Nephron (organoid): ENCODE results near the gene STAM2.
"Not testable (repeated sequence)": the region's sequence is repeated elsewhere in the genome, so short reads cannot be mapped to it uniquely, and the experiment has no call there.

Source experiments
- H3K27ac Mint-ChIP-seq, 3 experiments: 2 replicates each; pipeline ENCODE4 v1.8.0; 2020; ENCODE audit warnings: mixed read lengths in 3 of 3, mild to moderate bottlenecking in 2 of 3, moderate library complexity in 1 of 3
- H3K27me3 Mint-ChIP-seq: 2 replicates; pipeline ENCODE4 v1.8.0; 2021; ENCODE audit warnings: low read depth, mild to moderate bottlenecking, moderate library complexity, mixed read lengths
- H3K36me3 Mint-ChIP-seq: 2 replicates; pipeline ENCODE4 v1.8.0; 2020; ENCODE audit warnings: low read depth, mixed read lengths
- H3K4me1 Mint-ChIP-seq: 2 replicates; pipeline ENCODE4 v1.8.0; 2020; ENCODE audit warnings: mixed read lengths
- H3K4me3 Mint-ChIP-seq, 3 experiments: 2 replicates each; pipeline ENCODE4 v1.8.0; 2020; ENCODE audit warnings: mild to moderate bottlenecking in 3 of 3, mixed read lengths in 3 of 3, moderate library complexity in 2 of 3
- H3K9me3 Mint-ChIP-seq: 2 replicates; pipeline ENCODE4 v1.8.0; 2020; ENCODE audit warnings: mixed read lengths
- CTCF ChIP-seq, 3 experiments: fragments of 200-600 bp; sonication (generic); IDR thresholded peaks; one replicate each; pipeline ENCODE4 v1.5.0; 2021; ENCODE audit warnings: antibody characterized with exemption in 3 of 3; ENCODE audit not compliant: unreplicated experiment in 3 of 3

Gene STAM2

GRCh38 chr2:152165780-152166179, 9.8 kb downstream of the STAM2 start:
- Mint-ChIP-seq H3K27me3 (no peaks in the 10 kb centered on the region), H3K4me3 (no peak overlapping the region), H3K9me3 (peaks cover 13% of the 10 kb centered on the region), H3K4me1 (peaks cover 21% of the 10 kb centered on the region), H3K36me3 (peaks cover 33% of the 10 kb centered on the region), H3K27ac (peak overlapping the region in 2 of 3 experiments; percentile 21 to 91)
- no peak for TF ChIP-seq CTCF (IDR thresholded peaks at IDR 0.05; ENCODE audit: unreplicated experiment in 3 of 3)

DNA sequence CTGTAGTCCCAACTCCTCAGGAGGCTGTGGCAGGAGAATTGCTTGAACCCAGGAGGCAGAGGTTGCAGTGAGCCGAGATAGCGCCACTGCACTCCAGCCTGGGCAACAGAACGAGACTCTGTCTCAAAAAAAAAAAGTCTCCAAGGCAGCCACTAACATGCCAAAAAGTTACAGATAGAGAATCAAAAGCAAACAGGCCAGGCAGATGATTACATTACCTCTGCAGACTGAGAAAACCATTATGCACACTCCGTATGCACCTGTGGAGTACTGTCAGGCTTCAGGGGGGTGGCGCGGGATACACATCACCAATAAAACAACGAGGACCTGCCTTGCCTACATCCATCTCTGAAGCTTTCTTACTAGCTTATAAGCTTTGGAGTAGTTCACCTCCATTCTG, 10.3 kb downstream of the STAM2 start:
- peaks cover 13% of the 10 kb centered on the region for H3K9me3 Mint-ChIP-seq
- no peak overlapping the region for H3K4me3 Mint-ChIP-seq
- TF ChIP-seq CTCF (IDR thresholded peaks at IDR 0.05; ENCODE audit: unreplicated experiment in 3 of 3) = no peak
- H3K27ac Mint-ChIP-seq = peak overlapping the region in 1 of 3 experiments; percentile 91
- H3K4me1 Mint-ChIP-seq = peaks cover 21% of the 10 kb centered on the region
- peaks cover 33% of the 10 kb centered on the region for H3K36me3 Mint-ChIP-seq
- H3K27me3 Mint-ChIP-seq = no peaks in the 10 kb centered on the region

- not testable (repeated sequence) for H3K27me3 Mint-ChIP-seq, H3K4me3 Mint-ChIP-seq
- Mint-ChIP-seq H3K9me3 (peaks cover 21% of the 10 kb centered on the region), H3K27ac (peak overlapping the region in 2 of 3 experiments; percentile 50 to 91), H3K36me3 (peaks cover 41% of the 10 kb centered on the region), H3K4me1 (peaks cover 21% of the 10 kb centered on the region)
These were observed 11.9 kb downstream of the STAM2 start for GRCh38 chr2:152163669-152164068.

GRCh38 chr2:152162141-152162540, 13.4 kb downstream of the STAM2 start:
- Mint-ChIP-seq H3K27me3 (no peaks in the 10 kb centered on the region), H3K9me3 (peaks cover 32% of the 10 kb centered on the region), H3K4me1 (peaks cover 18% of the 10 kb centered on the region), H3K36me3 (peaks cover 55% of the 10 kb centered on the region), H3K4me3 (no peak overlapping the region), H3K27ac (peak overlapping the region in 2 of 3 experiments; percentile 33 to 92)
- TF ChIP-seq CTCF (IDR thresholded peaks at IDR 0.05; ENCODE audit: unreplicated experiment in 3 of 3) = no peak

- Mint-ChIP-seq H3K27ac (peak overlapping the region; percentile 21 to 92 (median 33)), H3K36me3 (peaks cover 60% of the 10 kb centered on the region), H3K4me1 (peaks cover 13% of the 10 kb centered on the region), H3K9me3 (peaks cover 37% of the 10 kb centered on the region), H3K27me3 (no peaks in the 10 kb centered on the region), H3K4me3 (peak overlapping the region in 1 of 3 experiments; percentile 53)
- TF ChIP-seq CTCF (IDR thresholded peaks at IDR 0.05; ENCODE audit: unreplicated experiment in 3 of 3) = no peak
These were observed 14.0 kb downstream of the STAM2 start for GRCh38 chr2:152161598-152161997.

DNA sequence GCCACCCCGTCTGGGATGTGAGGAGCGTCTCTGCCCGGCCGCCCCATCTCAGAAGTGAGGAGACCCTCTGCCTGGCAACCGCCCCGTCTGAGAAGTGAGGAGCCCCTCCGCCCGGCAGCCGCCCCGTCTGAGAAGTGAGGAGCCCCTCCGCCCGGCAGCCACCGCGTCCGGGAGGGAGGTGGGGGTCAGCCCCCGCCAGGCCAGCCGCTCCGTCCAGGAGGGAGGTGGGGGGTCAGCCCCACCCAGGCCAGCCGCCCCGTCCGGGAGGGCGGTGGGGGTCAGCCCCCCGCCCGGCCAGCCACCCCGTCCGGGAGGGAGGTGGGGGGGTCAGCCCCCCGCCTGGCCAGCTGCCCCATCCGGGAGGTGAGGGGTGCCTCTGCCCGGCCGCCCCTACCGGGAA, 15.2 kb downstream of the STAM2 start:
- H3K27ac Mint-ChIP-seq, H3K27me3 Mint-ChIP-seq, H3K4me1 Mint-ChIP-seq, H3K4me3 Mint-ChIP-seq: not testable (repeated sequence)
- H3K36me3 Mint-ChIP-seq = peaks cover 60% of the 10 kb centered on the region
- peaks cover 37% of the 10 kb centered on the region for H3K9me3 Mint-ChIP-seq

GRCh38 chr2:152157253-152157652, 18.3 kb downstream of the STAM2 start:
- Mint-ChIP-seq H3K9me3 (peaks cover 32% of the 10 kb centered on the region), H3K36me3 (peaks cover 45% of the 10 kb centered on the region), H3K4me1 (no peaks in the 10 kb centered on the region), H3K27ac (no peak overlapping the region), H3K4me3 (no peak overlapping the region), H3K27me3 (no peaks in the 10 kb centered on the region)
- no peak for TF ChIP-seq CTCF (IDR thresholded peaks at IDR 0.05; ENCODE audit: unreplicated experiment in 3 of 3)
